HepG2 (cell line): ENCODE measurements around the gene WDR62. TPM values are rescaled to one million over a fixed set of nuclear protein-coding genes. Genes with fewer than 3 reads are reported as not detected.

ENCODE experiments used
- HNRNPUL1 ChIP-seq: fragments of 200-400 bp; formaldehyde crosslinking; IDR thresholded peaks from 2 replicates; pipeline ENCODE4 v1.6.1; 2017; ENCODE audit warnings: low read depth, mild to moderate bottlenecking, low read length, moderate library complexity
- KIAA2018 ChIP-seq: sonication (generic); formaldehyde crosslinking; IDR thresholded peaks from 2 replicates; pipeline ENCODE4 v1.5.0; 2020; ENCODE audit warnings: mild to moderate bottlenecking, missing genetic modification reagents, borderline replicate concordance
- NFKB2 ChIP-seq: sonication (generic); formaldehyde crosslinking; IDR thresholded peaks from 2 replicates; pipeline ENCODE4 v1.4.0; 2020; ENCODE audit warnings: missing genetic modification reagents, borderline replicate concordance
- SOX13 ChIP-seq, 3 experiments: fragments of 450-650 bp in 1 of 3; sonication (generic) in 1 of 3; formaldehyde crosslinking in 1 of 3; IDR thresholded peaks in 2 of 3; conservative IDR thresholded peaks in 1 of 3; 2 replicates each; pipeline versions ENCODE4 v1.5.0 to v1.6.1; 2016 to 2020; ENCODE audit warnings: antibody characterized with exemption in 1 of 3, mild to moderate bottlenecking in 1 of 3, missing compliant biosample characterization in 1 of 3, missing genetic modification reagents in 1 of 3, moderate library complexity in 1 of 3
- SUZ12 ChIP-seq: fragments of 150-350 bp; IDR thresholded peaks from 2 replicates; pipeline ENCODE4 v1.6.1; 2014; ENCODE audit warnings: low read depth, low read length
- TOE1 ChIP-seq: sonication (generic); formaldehyde crosslinking; IDR thresholded peaks from 2 replicates; pipeline ENCODE4 v1.4.0; 2020; ENCODE audit warnings: mild to moderate bottlenecking, missing genetic modification reagents
- ZNF879 ChIP-seq: sonication (generic); formaldehyde crosslinking; IDR thresholded peaks from 2 replicates; pipeline ENCODE4 v1.8.1; 2023; ENCODE audit warnings: missing genetic modification reagents
- polyA plus RNA-seq, 8 experiments: library from polyadenylated mRNA; depleted of rRNA in 3 of 8; stranded (reverse) in 7 of 8; unstranded in 1 of 8; fragments of >200 nt; fragmentation: Illumina TruSeq in 4 of 8; extraction: Trizol in 4 of 8; gene quantifications; 2 replicates each; pipeline versions ENCODE4 v1.2.1 to v1.2.3, GENCODE V29; 2011 to 2016; ENCODE audit warnings: low read depth in 4 of 8, missing spikeins in 1 of 8, mixed read lengths in 1 of 8; ENCODE audit not compliant: insufficient read depth in 1 of 8
- total RNA-seq, 5 experiments: library from RNA; depleted of rRNA; stranded (reverse); fragments of >200 nt; fragmentation: Illumina TruSeq; extraction: Trizol; gene quantifications; 2 replicates each; pipeline ENCODE4 v1.2.3, GENCODE V29; 2016; ENCODE audit warnings: low read depth in 1 of 5

Gene WDR62
- total and polyA plus RNA-seq, 2 of the 13 experiments (the other 11 are each of a cell fraction or from before 2014, with no cell fraction given) = 5.8 to 12.5 TPM

GRCh38 chr19:36081385-36081784, 26.7 kb downstream of the WDR62 start (continued):
- TF ChIP-seq KIAA2018 (no peak), SOX13 (IDR thresholded peaks at IDR 0.05) (no peak), SOX13 (CRISPR knock-in tag; conservative IDR thresholded peaks at IDR 0.05 in 1 of 2, IDR thresholded peaks at IDR 0.05 in 1 of 2) (no peak), ZNF879 (CRISPR knock-in tag) (no peak), TOE1 (CRISPR knock-in tag) (no peak), SUZ12 (no peak), HNRNPUL1 (no peak), NFKB2 (no peak)
